Measurements from ENCODE around the gene GALNTL6. TPM values are rescaled to one million over a fixed set of nuclear protein-coding genes. Genes with fewer than 3 reads are reported as not detected.

The GALNTL6 gene
- polyA plus RNA-seq, 1 donor from 2014 or later: 14.9 TPM

DNA sequence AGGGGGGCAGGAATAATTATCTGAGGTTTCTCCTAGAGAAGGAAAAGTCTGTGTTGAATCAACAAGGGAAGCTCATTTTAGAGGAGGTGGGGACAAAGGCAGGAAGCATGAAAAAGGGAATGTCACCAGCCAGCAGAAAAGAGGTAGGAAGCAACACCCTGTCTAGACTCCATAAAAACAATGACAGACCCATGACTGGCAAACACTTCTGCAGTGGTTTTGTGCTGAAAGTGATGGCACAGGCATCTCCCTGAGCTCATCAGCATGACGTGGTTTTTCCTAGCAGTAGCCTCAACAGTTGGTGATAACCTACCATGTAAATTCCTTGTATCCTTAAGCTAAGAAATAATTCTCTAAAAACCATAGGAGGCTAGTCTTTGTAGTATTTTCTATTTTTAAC, 1244.7 kb downstream of the GALNTL6 start:
- H3K27me3 ChIP-seq (ENCODE audit: insufficient read depth, low read depth, low read length): no peaks in the 10 kb centered on the region
- no peak overlapping the region for H2AFZ ChIP-seq (ENCODE audit: low read depth, low read length)
- no peaks in the 10 kb centered on the region for H3K79me2 ChIP-seq (replicated peaks; ENCODE audit: insufficient read depth, low read length)
- no peaks in the 10 kb centered on the region for H3K9me2 ChIP-seq (ENCODE audit: insufficient read depth, low read length)
- H3K27ac ChIP-seq (ENCODE audit: low read length): no peak overlapping the region
- no peak overlapping the region for H3K4me3 ChIP-seq (ENCODE audit: low read length)
- no peaks in the 10 kb centered on the region for H3K36me3 ChIP-seq (ENCODE audit: insufficient read depth, low read length)
- H3K4me2 ChIP-seq (ENCODE audit: low read length): no peak overlapping the region
- no peak for TF ChIP-seq POLR2AphosphoS5 (IDR thresholded peaks at IDR 0.05)
- no peak for TF ChIP-seq RAD21 (conservative IDR thresholded peaks at IDR 0.05)
- no peak for TF ChIP-seq EP300 (conservative IDR thresholded peaks at IDR 0.05; ENCODE audit: poor library complexity, severe bottlenecking)
- TF ChIP-seq EZH2 (IDR thresholded peaks at IDR 0.05; ENCODE audit: borderline replicate concordance, insufficient read depth, low read length, poor library complexity, severe bottlenecking): no peak
- TF ChIP-seq TAF1 (IDR thresholded peaks at IDR 0.05; ENCODE audit: low read depth): no peak
- TF ChIP-seq MXI1 (conservative IDR thresholded peaks at IDR 0.05; ENCODE audit: poor library complexity, severe bottlenecking): no peak
- no peak for TF ChIP-seq SMC3 (conservative IDR thresholded peaks at IDR 0.05; ENCODE audit: poor library complexity)
- TF ChIP-seq, protein P1, sequence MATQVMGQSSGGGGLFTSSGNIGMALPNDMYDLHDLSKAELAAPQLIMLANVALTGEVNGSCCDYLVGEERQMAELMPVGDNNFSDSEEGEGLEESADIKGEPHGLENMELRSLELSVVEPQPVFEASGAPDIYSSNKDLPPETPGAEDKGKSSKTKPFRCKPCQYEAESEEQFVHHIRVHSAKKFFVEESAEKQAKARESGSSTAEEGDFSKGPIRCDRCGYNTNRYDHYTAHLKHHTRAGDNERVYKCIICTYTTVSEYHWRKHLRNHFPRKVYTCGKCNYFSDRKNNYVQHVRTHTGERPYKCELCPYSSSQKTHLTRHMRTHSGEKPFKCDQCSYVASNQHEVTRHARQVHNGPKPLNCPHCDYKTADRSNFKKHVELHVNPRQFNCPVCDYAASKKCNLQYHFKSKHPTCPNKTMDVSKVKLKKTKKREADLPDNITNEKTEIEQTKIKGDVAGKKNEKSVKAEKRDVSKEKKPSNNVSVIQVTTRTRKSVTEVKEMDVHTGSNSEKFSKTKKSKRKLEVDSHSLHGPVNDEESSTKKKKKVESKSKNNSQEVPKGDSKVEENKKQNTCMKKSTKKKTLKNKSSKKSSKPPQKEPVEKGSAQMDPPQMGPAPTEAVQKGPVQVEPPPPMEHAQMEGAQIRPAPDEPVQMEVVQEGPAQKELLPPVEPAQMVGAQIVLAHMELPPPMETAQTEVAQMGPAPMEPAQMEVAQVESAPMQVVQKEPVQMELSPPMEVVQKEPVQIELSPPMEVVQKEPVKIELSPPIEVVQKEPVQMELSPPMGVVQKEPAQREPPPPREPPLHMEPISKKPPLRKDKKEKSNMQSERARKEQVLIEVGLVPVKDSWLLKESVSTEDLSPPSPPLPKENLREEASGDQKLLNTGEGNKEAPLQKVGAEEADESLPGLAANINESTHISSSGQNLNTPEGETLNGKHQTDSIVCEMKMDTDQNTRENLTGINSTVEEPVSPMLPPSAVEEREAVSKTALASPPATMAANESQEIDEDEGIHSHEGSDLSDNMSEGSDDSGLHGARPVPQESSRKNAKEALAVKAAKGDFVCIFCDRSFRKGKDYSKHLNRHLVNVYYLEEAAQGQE (IDR thresholded peaks at IDR 0.05; ENCODE audit: borderline replicate concordance): no peak
- TF ChIP-seq, protein P2, sequence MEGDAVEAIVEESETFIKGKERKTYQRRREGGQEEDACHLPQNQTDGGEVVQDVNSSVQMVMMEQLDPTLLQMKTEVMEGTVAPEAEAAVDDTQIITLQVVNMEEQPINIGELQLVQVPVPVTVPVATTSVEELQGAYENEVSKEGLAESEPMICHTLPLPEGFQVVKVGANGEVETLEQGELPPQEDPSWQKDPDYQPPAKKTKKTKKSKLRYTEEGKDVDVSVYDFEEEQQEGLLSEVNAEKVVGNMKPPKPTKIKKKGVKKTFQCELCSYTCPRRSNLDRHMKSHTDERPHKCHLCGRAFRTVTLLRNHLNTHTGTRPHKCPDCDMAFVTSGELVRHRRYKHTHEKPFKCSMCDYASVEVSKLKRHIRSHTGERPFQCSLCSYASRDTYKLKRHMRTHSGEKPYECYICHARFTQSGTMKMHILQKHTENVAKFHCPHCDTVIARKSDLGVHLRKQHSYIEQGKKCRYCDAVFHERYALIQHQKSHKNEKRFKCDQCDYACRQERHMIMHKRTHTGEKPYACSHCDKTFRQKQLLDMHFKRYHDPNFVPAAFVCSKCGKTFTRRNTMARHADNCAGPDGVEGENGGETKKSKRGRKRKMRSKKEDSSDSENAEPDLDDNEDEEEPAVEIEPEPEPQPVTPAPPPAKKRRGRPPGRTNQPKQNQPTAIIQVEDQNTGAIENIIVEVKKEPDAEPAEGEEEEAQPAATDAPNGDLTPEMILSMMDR (IDR thresholded peaks at IDR 0.05; ENCODE audit: poor library complexity, severe bottlenecking): no peak
- H3K9me3 ChIP-seq (ENCODE audit: low read length): no peaks in the 10 kb centered on the region
- H3F3A ChIP-seq (ENCODE audit: insufficient read depth, low read length, poor library complexity, severe bottlenecking): no peaks in the 10 kb centered on the region
- no peak overlapping the region for H3K9ac ChIP-seq (ENCODE audit: low read length)
- no peaks in the 10 kb centered on the region for H4K20me1 ChIP-seq (ENCODE audit: insufficient read depth)

DNA sequence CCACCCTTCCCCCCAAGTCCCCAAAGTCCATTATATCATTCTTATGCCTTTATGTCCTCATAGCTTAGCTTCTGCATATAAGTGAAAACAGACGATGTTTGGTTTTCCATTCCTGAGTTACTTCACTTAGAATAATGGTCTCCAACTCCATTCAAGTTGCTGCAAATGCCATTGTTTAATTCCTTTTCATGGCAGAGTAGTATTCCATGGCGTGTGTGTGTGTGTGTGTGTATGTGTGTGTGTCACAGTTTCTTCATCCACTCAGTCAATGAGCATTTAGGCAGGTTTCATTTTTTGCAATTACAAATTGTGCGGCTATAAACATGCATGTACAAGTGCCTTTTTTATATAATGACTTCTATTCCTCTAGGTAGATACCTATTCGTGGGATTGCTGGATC, 1248.0 kb downstream of the GALNTL6 start:
- Histone ChIP-seq H3K9me3 (ENCODE audit: low read length) (no peaks in the 10 kb centered on the region), H4K20me1 (ENCODE audit: insufficient read depth) (no peaks in the 10 kb centered on the region), H3K4me2 (ENCODE audit: low read length) (no peak overlapping the region), H3K27ac (ENCODE audit: low read length) (no peak overlapping the region), H3K4me3 (ENCODE audit: low read length) (no peak overlapping the region), H3K9me2 (ENCODE audit: insufficient read depth, low read length) (no peaks in the 10 kb centered on the region), H3K36me3 (ENCODE audit: insufficient read depth, low read length) (no peaks in the 10 kb centered on the region), H3K27me3 (ENCODE audit: insufficient read depth, low read depth, low read length) (no peaks in the 10 kb centered on the region), H2AFZ (ENCODE audit: low read depth, low read length) (no peak overlapping the region), H3K9ac (ENCODE audit: low read length) (no peak overlapping the region), H3K79me2 (replicated peaks; ENCODE audit: insufficient read depth, low read length) (no peaks in the 10 kb centered on the region), H3F3A (ENCODE audit: insufficient read depth, low read length, poor library complexity, severe bottlenecking) (no peaks in the 10 kb centered on the region)
- TF ChIP-seq, protein P1 (IDR thresholded peaks at IDR 0.05; ENCODE audit: borderline replicate concordance): no peak
- TF ChIP-seq RAD21 (conservative IDR thresholded peaks at IDR 0.05) (no peak), TAF1 (IDR thresholded peaks at IDR 0.05; ENCODE audit: low read depth) (no peak), MXI1 (conservative IDR thresholded peaks at IDR 0.05; ENCODE audit: poor library complexity, severe bottlenecking) (no peak), POLR2AphosphoS5 (IDR thresholded peaks at IDR 0.05) (no peak), EZH2 (IDR thresholded peaks at IDR 0.05; ENCODE audit: borderline replicate concordance, insufficient read depth, low read length, poor library complexity, severe bottlenecking) (no peak), SMC3 (conservative IDR thresholded peaks at IDR 0.05; ENCODE audit: poor library complexity) (no peak), EP300 (conservative IDR thresholded peaks at IDR 0.05; ENCODE audit: poor library complexity, severe bottlenecking) (no peak)
- TF ChIP-seq, protein P2 (IDR thresholded peaks at IDR 0.05; ENCODE audit: poor library complexity, severe bottlenecking): no peak
